Measurements from ENCODE around the gene ZNF19. TPM values are rescaled to one million over a fixed set of nuclear protein-coding genes. Genes with fewer than 3 reads are reported as not detected.

ZNF19 gene
- total and polyA plus RNA-seq, 2 donors (not counting 1 experiment from before 2014, with no cell fraction given) = 1.8 to 3.3 TPM

- Histone ChIP-seq H4K20me1 (ENCODE audit: control insufficient read depth, extremely low read depth, insufficient read depth, low read length) (no peaks in the 10 kb centered on the region), H3K79me2 (ENCODE audit: control insufficient read depth, insufficient read depth, low read length) (no peaks in the 10 kb centered on the region), H3K27ac (ENCODE audit: insufficient read depth, low read length) (no peak overlapping the region), H2AFZ (ENCODE audit: low read length) (no peak overlapping the region), H3K4me2 (ENCODE audit: extremely low read depth, insufficient read depth, low read length) (no peak overlapping the region), H3K9me3 (ENCODE audit: control insufficient read depth, insufficient read depth, low read depth, low read length) (no peaks in the 10 kb centered on the region), H3K27me3 (ENCODE audit: control insufficient read depth, insufficient read depth, low read length) (no peaks in the 10 kb centered on the region), H3K9ac (ENCODE audit: insufficient read depth, low read length) (no peak overlapping the region), H3K36me3 (ENCODE audit: control insufficient read depth, insufficient read depth, low read length) (no peaks in the 10 kb centered on the region), H3K4me3 (replicated peaks in 1 of 4; ENCODE audit: control extremely low read depth in 1 of 4, insufficient read depth in 1 of 4, low read depth in 3 of 4, low read length in 4 of 4) (no peak overlapping the region), H3K4me1 (ENCODE audit: control insufficient read depth, extremely low read depth, insufficient read depth, low read length) (no peaks in the 10 kb centered on the region)
- no peak for TF ChIP-seq CTCF (conservative IDR thresholded peaks at IDR 0.05 in 1 of 2, IDR thresholded peaks at IDR 0.05 in 1 of 2; ENCODE audit: low read depth in 1 of 2, low read length in 2 of 2)
- no peak for TF ChIP-seq EZH2 (IDR thresholded peaks at IDR 0.05; ENCODE audit: low read length, missing control alignments)
- DNase-seq (ENCODE audit: low read depth in 2 of 2) = no peak
Measured at GRCh38 chr16:71532366-71532765, 43.2 kb upstream of the ZNF19 start.

- no peak overlapping the region for H3K4me3 ChIP-seq (replicated peaks in 1 of 4; ENCODE audit: control extremely low read depth in 1 of 4, insufficient read depth in 1 of 4, low read depth in 3 of 4, low read length in 4 of 4)
- H2AFZ ChIP-seq (ENCODE audit: low read length) = no peak overlapping the region
- DNase-seq (ENCODE audit: low read depth in 2 of 2) = no peak
- H3K4me1 ChIP-seq (ENCODE audit: control insufficient read depth, extremely low read depth, insufficient read depth, low read length) = no peaks in the 10 kb centered on the region
- TF ChIP-seq EZH2 (IDR thresholded peaks at IDR 0.05; ENCODE audit: low read length, missing control alignments) (no peak), CTCF (conservative IDR thresholded peaks at IDR 0.05 in 1 of 2, IDR thresholded peaks at IDR 0.05 in 1 of 2; ENCODE audit: low read depth in 1 of 2, low read length in 2 of 2) (no peak)
- no peaks in the 10 kb centered on the region for H3K9me3 ChIP-seq (ENCODE audit: control insufficient read depth, insufficient read depth, low read depth, low read length)
- H3K4me2 ChIP-seq (ENCODE audit: extremely low read depth, insufficient read depth, low read length) = no peak overlapping the region
- no peaks in the 10 kb centered on the region for H4K20me1 ChIP-seq (ENCODE audit: control insufficient read depth, extremely low read depth, insufficient read depth, low read length)
- H3K9ac ChIP-seq (ENCODE audit: insufficient read depth, low read length) = no peak overlapping the region
- H3K79me2 ChIP-seq (ENCODE audit: control insufficient read depth, insufficient read depth, low read length) = no peaks in the 10 kb centered on the region
- no peaks in the 10 kb centered on the region for H3K27me3 ChIP-seq (ENCODE audit: control insufficient read depth, insufficient read depth, low read length)
- no peaks in the 10 kb centered on the region for H3K36me3 ChIP-seq (ENCODE audit: control insufficient read depth, insufficient read depth, low read length)
- H3K27ac ChIP-seq (ENCODE audit: insufficient read depth, low read length) = no peak overlapping the region
Measured at GRCh38 chr16:71528863-71529262, 39.7 kb upstream of the ZNF19 start.

- H3K4me2 ChIP-seq (ENCODE audit: extremely low read depth, insufficient read depth, low read length) = no peak overlapping the region
- DNase-seq (ENCODE audit: low read depth in 2 of 2) = no peak
- no peaks in the 10 kb centered on the region for H3K79me2 ChIP-seq (ENCODE audit: control insufficient read depth, insufficient read depth, low read length)
- H3K27ac ChIP-seq (ENCODE audit: insufficient read depth, low read length) = no peak overlapping the region
- no peaks in the 10 kb centered on the region for H3K36me3 ChIP-seq (ENCODE audit: control insufficient read depth, insufficient read depth, low read length)
- H3K4me3 ChIP-seq (replicated peaks in 1 of 4; ENCODE audit: control extremely low read depth in 1 of 4, insufficient read depth in 1 of 4, low read depth in 3 of 4, low read length in 4 of 4) = no peak overlapping the region
- H3K27me3 ChIP-seq (ENCODE audit: control insufficient read depth, insufficient read depth, low read length) = no peaks in the 10 kb centered on the region
- no peaks in the 10 kb centered on the region for H4K20me1 ChIP-seq (ENCODE audit: control insufficient read depth, extremely low read depth, insufficient read depth, low read length)
- H2AFZ ChIP-seq (ENCODE audit: low read length) = no peak overlapping the region
- H3K4me1 ChIP-seq (ENCODE audit: control insufficient read depth, extremely low read depth, insufficient read depth, low read length) = no peaks in the 10 kb centered on the region
- TF ChIP-seq CTCF (conservative IDR thresholded peaks at IDR 0.05 in 1 of 2, IDR thresholded peaks at IDR 0.05 in 1 of 2; ENCODE audit: low read depth in 1 of 2, low read length in 2 of 2) (no peak), EZH2 (IDR thresholded peaks at IDR 0.05; ENCODE audit: low read length, missing control alignments) (no peak)
- no peak overlapping the region for H3K9ac ChIP-seq (ENCODE audit: insufficient read depth, low read length)
- no peaks in the 10 kb centered on the region for H3K9me3 ChIP-seq (ENCODE audit: control insufficient read depth, insufficient read depth, low read depth, low read length)
Measured at GRCh38 chr16:71528257-71528656, 39.1 kb upstream of the ZNF19 start.
